AG04450 (cell line): ENCODE results near the gene CCDC88C. TPM values are rescaled to one million over a fixed set of nuclear protein-coding genes. Genes with fewer than 3 reads are reported as not detected.

ENCODE experiments used
- CTCF ChIA-PET: fragments of 300-600, 350-600 bp; formaldehyde crosslinking; extraction: SDS; loops from one replicate; lab custom pipeline; 2022; ENCODE audit warnings: antibody characterized with exemption, inconsistent platforms; lab: Charles Lee
- POLR2A ChIA-PET: fragments of 350-600 bp; formaldehyde crosslinking; extraction: SDS; loops from one replicate; lab custom pipeline; 2021; ENCODE audit warnings: antibody characterized with exemption, inconsistent platforms; lab: Yijun Ruan, JAX
- DNase-seq: peaks from one replicate; pipeline ENCODE4 v3.0.0-alpha.2; 2011; ENCODE audit warnings: low read depth, low spot score
- H3K27ac ChIP-seq: one replicate; pipeline ENCODE4 v1.5.1; 2012; ENCODE audit warnings: low read depth, low read length, control low read depth
- H3K27me3 ChIP-seq: one replicate; pipeline ENCODE4 v1.6.0; 2012; ENCODE audit warnings: low read length; ENCODE audit not compliant: control insufficient read depth, insufficient read depth
- H3K4me3 ChIP-seq: 2 replicates; pipeline ENCODE4 v1.5.1; 2011; ENCODE audit warnings: mild to moderate bottlenecking, low read depth, low read length, control low read depth
- H3K9me3 ChIP-seq: 2 replicates; pipeline ENCODE4 v1.5.1; 2012; ENCODE audit warnings: low read length; ENCODE audit not compliant: control insufficient read depth, insufficient read depth
- polyA plus RNA-seq: library from polyadenylated mRNA; depleted of rRNA; stranded (reverse); fragments of >200 nt; gene quantifications from 2 replicates; pipeline ENCODE4 v1.2.3, GENCODE V29; 2011
- TF ChIP-seq, protein P1 (sequence below): IDR thresholded peaks from 2 replicates; pipeline ENCODE4 v1.5.1; 2011; ENCODE audit warnings: low read depth, low read length, control low read depth, inconsistent platforms

CCDC88C gene
- polyA plus RNA-seq, 1 experiment, result 0.01 TPM

DNA sequence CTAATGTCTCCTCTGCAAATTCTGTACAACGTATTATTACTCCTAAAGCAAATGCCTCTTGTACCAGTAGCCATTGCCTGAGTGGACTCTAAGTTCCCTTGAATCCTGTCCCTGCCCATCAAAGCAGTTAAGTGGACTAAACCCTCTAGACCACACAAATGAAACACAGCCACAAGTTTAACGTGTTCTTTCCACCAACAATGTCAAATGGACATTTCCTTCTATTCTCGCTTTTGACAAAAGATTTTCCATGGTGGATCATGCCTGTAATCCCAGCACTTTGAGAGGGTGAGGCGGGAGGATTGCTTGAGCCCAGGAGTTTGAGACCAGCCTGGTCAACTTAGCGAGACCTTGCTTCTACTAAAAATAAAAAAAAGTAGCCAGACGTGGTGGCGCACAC, 15.9 kb downstream of the CCDC88C start:
- Histone ChIP-seq H3K9me3 (no peaks in the 10 kb centered on the region), H3K27ac (no peak overlapping the region), H3K27me3 (peaks cover 14% of the 10 kb centered on the region), H3K4me3 (no peak overlapping the region)
- TF ChIP-seq, protein P1, sequence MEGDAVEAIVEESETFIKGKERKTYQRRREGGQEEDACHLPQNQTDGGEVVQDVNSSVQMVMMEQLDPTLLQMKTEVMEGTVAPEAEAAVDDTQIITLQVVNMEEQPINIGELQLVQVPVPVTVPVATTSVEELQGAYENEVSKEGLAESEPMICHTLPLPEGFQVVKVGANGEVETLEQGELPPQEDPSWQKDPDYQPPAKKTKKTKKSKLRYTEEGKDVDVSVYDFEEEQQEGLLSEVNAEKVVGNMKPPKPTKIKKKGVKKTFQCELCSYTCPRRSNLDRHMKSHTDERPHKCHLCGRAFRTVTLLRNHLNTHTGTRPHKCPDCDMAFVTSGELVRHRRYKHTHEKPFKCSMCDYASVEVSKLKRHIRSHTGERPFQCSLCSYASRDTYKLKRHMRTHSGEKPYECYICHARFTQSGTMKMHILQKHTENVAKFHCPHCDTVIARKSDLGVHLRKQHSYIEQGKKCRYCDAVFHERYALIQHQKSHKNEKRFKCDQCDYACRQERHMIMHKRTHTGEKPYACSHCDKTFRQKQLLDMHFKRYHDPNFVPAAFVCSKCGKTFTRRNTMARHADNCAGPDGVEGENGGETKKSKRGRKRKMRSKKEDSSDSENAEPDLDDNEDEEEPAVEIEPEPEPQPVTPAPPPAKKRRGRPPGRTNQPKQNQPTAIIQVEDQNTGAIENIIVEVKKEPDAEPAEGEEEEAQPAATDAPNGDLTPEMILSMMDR, result no peak
- CTCF ChIA-PET, result no interaction called here
- DNase-seq, result no peak
- POLR2A ChIA-PET, result no interaction called here

DNA sequence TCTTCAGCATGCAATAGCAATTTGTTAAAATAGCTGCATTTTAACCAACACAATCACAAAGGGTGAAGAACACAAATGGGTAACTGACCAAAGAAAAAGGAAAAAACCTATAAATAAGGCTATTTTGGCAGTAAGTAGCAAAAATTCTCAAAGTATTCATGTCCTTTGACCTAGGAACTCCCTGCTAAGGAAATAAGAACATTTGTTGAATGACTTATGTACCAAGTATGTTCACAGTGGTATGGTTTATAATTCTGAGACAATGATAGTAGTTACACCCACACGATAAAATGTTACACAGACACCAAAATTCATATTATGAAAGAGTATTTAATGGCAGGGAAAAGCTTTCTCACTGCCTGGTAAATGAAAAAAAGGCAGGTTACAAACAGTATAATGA, 16.9 kb downstream of the CCDC88C start:
- Histone ChIP-seq H3K27me3 (peaks cover 20% of the 10 kb centered on the region), H3K9me3 (no peaks in the 10 kb centered on the region), H3K27ac (no peak overlapping the region), H3K4me3 (no peak overlapping the region)
- no peak for DNase-seq
- ChIA-PET CTCF (no interaction called here), POLR2A (no interaction called here)
- TF ChIP-seq, protein P1, result no peak

DNA sequence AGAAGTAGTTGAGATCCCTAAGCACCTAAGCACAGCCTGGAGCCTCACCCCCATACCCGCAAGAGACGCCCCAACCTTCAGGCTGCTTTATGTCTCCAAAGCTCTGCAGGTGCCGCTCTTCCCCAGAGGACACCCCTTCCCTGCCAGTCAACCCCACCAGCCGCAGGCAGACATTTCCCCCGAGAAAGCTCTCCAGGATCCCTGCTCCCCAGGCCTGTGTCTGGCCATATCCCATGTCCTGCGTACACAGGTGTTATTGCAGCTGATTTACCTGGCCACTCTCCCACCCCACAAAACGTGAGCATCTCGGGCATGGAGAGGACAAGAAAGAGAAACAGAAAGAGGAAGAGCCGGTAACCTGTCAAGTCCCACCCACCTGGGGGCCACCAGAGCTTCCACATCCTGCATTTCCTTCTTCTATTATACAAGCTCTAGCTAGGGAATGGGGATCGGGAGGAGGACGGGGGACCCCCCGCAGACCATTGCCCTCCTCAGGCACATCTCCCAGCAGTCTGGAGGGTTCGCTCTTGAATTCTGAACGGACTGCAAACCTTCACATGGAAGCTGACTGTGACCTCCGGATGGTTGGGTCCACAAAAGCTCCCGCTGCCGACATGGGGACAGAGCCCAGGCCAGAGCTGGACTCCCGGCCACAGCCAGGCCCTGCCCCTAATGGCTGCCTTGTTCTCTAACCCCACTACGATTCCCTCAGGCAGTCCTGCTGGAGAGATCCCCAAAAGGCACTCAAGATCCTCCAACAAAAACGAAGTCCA, 17.6 kb downstream of the CCDC88C start:
- TF ChIP-seq, protein P1, result no peak
- Histone ChIP-seq H3K27me3 (peaks cover 26% of the 10 kb centered on the region), H3K9me3 (no peaks in the 10 kb centered on the region), H3K4me3 (no peak overlapping the region), H3K27ac (no peak overlapping the region)
- ChIA-PET CTCF (interaction anchor here (0.6 kb wide), 1 partner anchor 12 kb away, joined by 7 read pairs; no protein-coding TSS in a partner anchor), POLR2A (no interaction called here)
- DNase-seq, result no peak

GRCh38 chr14:91398707-91399106, 18.9 kb downstream of the CCDC88C start:
- DNase-seq, result no peak
- Histone ChIP-seq H3K4me3 (no peak overlapping the region), H3K27ac (no peak overlapping the region), H3K9me3 (no peaks in the 10 kb centered on the region), H3K27me3 (peaks cover 21% of the 10 kb centered on the region)
- ChIA-PET POLR2A (interaction anchor here (0.6 kb wide), 1 partner anchor 256 kb away, joined by 4 read pairs; no protein-coding TSS in a partner anchor), CTCF (interaction anchor here (1.4 to 1.7 kb wide), 2 partner anchors 20 to 75 kb away, joined by 3 to 5 read pairs; no protein-coding TSS in a partner anchor)
- TF ChIP-seq, protein P1, result no peak

GRCh38 chr14:91397965-91398591, 19.5 kb downstream of the CCDC88C start:
- ChIA-PET CTCF (interaction anchor here (1.1 to 1.7 kb wide), 3 partner anchors 18 to 75 kb away, joined by 3 to 5 read pairs (median 3); no protein-coding TSS in a partner anchor), POLR2A (interaction anchor here (0.6 kb wide), 1 partner anchor 256 kb away, joined by 4 read pairs; no protein-coding TSS in a partner anchor)
- no peaks in the 10 kb centered on the region for H3K9me3 ChIP-seq
- no peak overlapping the region for H3K4me3 ChIP-seq
- peaks cover 21% of the 10 kb centered on the region for H3K27me3 ChIP-seq
- TF ChIP-seq, protein P1, result no peak
- no peak overlapping the region for H3K27ac ChIP-seq
- no peak for DNase-seq
